DOHH2 (cell line): ENCODE measurements around the gene HOXA9.

Experiments
- H3F3A ChIP-seq: fragments of 200-600 bp; sonication (generic), shearing (Covaris generic); 2 replicates; pipeline ENCODE4 v1.6.0; 2016; ENCODE audit warnings: antibody characterized with exemption, mild to moderate bottlenecking; ENCODE audit not compliant: control insufficient read depth, insufficient read depth
- H3K27ac ChIP-seq: fragments of 200-600 bp; sonication (generic); 2 replicates; pipeline ENCODE4 v1.5.1; 2014; ENCODE audit warnings: low read depth, mild to moderate bottlenecking, low read length, moderate library complexity
- H3K27me3 ChIP-seq: fragments of 200-600 bp; sonication (generic); 2 replicates; pipeline ENCODE4 v1.6.1; 2014; ENCODE audit warnings: mild to moderate bottlenecking, low read length, mixed read lengths; ENCODE audit not compliant: control insufficient read depth
- H3K36me3 ChIP-seq: fragments of 200-600 bp; sonication (generic); 2 replicates; pipeline ENCODE4 v1.6.1; 2014; ENCODE audit warnings: mild to moderate bottlenecking, low read length, moderate library complexity, mixed read lengths; ENCODE audit not compliant: control insufficient read depth
- H3K4me1 ChIP-seq: fragments of 200-600 bp; sonication (generic); 2 replicates; pipeline ENCODE4 v1.6.1; 2014; ENCODE audit warnings: mild to moderate bottlenecking, low read length, mixed read lengths; ENCODE audit not compliant: control insufficient read depth
- H3K4me2 ChIP-seq: fragments of 200-600 bp; sonication (generic); 2 replicates; pipeline ENCODE4 v1.6.0; 2014; ENCODE audit warnings: mild to moderate bottlenecking, low read length, moderate library complexity
- H3K4me3 ChIP-seq: fragments of 200-600 bp; sonication (generic); 2 replicates; pipeline ENCODE4 v1.5.1; 2014; ENCODE audit warnings: mild to moderate bottlenecking, low read length, mixed read lengths
- H3K79me2 ChIP-seq: fragments of 200-600 bp; sonication (generic); 2 replicates; pipeline ENCODE4 v1.6.1; 2014; ENCODE audit warnings: mild to moderate bottlenecking, low read length, mixed read lengths; ENCODE audit not compliant: control insufficient read depth
- H3K9me2 ChIP-seq: fragments of 200-600 bp; sonication (generic); replicated peaks from 2 replicates; pipeline ENCODE4 v1.6.1; 2014; ENCODE audit warnings: mild to moderate bottlenecking, low read length, mixed read lengths; ENCODE audit not compliant: control insufficient read depth
- H3K9me3 ChIP-seq: fragments of 200-600 bp; sonication (generic); 2 replicates; pipeline ENCODE4 v1.6.1; 2014; ENCODE audit warnings: antibody characterized with exemption, low read length, mixed read lengths; ENCODE audit not compliant: control insufficient read depth, insufficient read depth
- H4K20me1 ChIP-seq: fragments of 200-600 bp; sonication (generic); 2 replicates; pipeline ENCODE4 v1.6.0; 2014; ENCODE audit warnings: low read depth, mild to moderate bottlenecking, antibody characterized with exemption, low read length, moderate library complexity; ENCODE audit not compliant: control insufficient read depth, insufficient read depth
- CTCF ChIP-seq: fragments of 200-600 bp; sonication (generic); IDR thresholded peaks from one replicate; pipeline ENCODE4 v1.5.1; 2014; ENCODE audit warnings: antibody characterized with exemption, mild to moderate bottlenecking, low read depth, low read length; ENCODE audit not compliant: poor library complexity, severe bottlenecking
- EZH2phosphoT487 ChIP-seq: fragments of 200-600 bp; sonication (generic); IDR thresholded peaks from 2 replicates; pipeline ENCODE4 v1.6.1; 2017; ENCODE audit warnings: borderline replicate concordance, mild to moderate bottlenecking, antibody characterized with exemption, low read length, moderate library complexity, mixed read lengths

The HOXA9 gene

GRCh38 chr7:27161214-27161720 lies 4.1 kb downstream of the HOXA9 start:
- H3K27me3 ChIP-seq: peaks cover 57% of the 10 kb centered on the region
- H3F3A ChIP-seq: no peaks in the 10 kb centered on the region; the same call in 1 of the 2 replicates
- H3K36me3 ChIP-seq: no peaks in the 10 kb centered on the region
- no peak overlapping the region for H3K27ac ChIP-seq
- no peaks in the 10 kb centered on the region for H3K79me2 ChIP-seq
- no peaks in the 10 kb centered on the region for H3K9me2 ChIP-seq
- peak overlapping the region; percentile 80 for H3K4me3 ChIP-seq
- peaks cover 20% of the 10 kb centered on the region for H3K4me1 ChIP-seq
- peak overlapping the region; percentile 93 for H3K4me2 ChIP-seq
- TF ChIP-seq EZH2phosphoT487 (no peak), CTCF (peak; percentile 57)
- no peaks in the 10 kb centered on the region for H3K9me3 ChIP-seq
- no peaks in the 10 kb centered on the region for H4K20me1 ChIP-seq

DNA sequence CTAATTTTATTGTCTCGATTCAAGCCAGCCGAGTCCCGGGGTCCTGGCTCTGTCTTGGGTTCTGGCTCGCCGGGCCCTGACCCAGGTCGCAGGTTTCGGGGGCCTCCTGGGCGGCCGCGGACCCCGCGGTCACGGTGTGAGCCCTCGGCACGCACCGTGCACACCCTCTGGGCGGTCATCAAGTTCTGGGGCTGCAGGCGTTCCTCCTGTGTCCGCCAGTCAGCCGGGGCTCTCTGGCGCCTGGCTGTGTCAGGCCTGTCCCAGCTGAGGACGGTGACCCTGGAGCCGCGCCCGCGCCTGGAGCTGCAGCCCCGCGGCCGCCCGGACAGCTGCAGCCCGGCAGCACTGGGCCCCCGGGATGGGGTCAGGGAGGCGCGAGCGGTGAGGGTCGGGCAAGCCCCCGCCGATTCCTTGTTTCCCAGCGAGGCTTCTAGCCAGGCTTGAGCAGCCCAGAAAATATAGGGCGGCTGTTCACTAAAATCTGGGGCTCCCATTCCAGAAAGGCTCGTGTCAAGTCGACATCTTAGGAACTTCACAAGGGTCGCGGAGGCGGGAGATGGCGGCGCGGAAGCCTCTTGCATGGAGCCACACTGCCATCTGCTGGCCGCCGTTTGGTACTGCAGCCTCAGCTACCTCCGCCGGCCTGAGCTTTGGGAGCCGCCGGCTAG lies 4.7 kb downstream of the HOXA9 start:
- Histone ChIP-seq H3K9me3 (no peaks in the 10 kb centered on the region), H3K79me2 (no peaks in the 10 kb centered on the region), H3K27me3 (peaks cover 59% of the 10 kb centered on the region), H3K27ac (no peak overlapping the region), H3K36me3 (no peaks in the 10 kb centered on the region), H3K4me1 (peaks cover 20% of the 10 kb centered on the region), H3F3A (no peaks in the 10 kb centered on the region; the same call in 1 of the 2 replicates), H3K9me2 (no peaks in the 10 kb centered on the region), H3K4me2 (peak overlapping the region; percentile 93), H3K4me3 (peak overlapping the region; percentile 80), H4K20me1 (no peaks in the 10 kb centered on the region)
- TF ChIP-seq CTCF: peak; percentile 100
- peak; percentile 84; the same call in 1 of the 2 replicates for TF ChIP-seq EZH2phosphoT487

GRCh38 chr7:27160145-27160545 lies 5.2 kb downstream of the HOXA9 start:
- H3K27me3 ChIP-seq: peaks cover 65% of the 10 kb centered on the region

More at GRCh38 chr7:27160145-27160545, 5.2 kb downstream of the HOXA9 start:
- Histone ChIP-seq H3K4me1 (peaks cover 20% of the 10 kb centered on the region), H3F3A (no peaks in the 10 kb centered on the region; the same call in 1 of the 2 replicates), H3K9me2 (no peaks in the 10 kb centered on the region), H3K36me3 (no peaks in the 10 kb centered on the region), H3K4me3 (peak overlapping the region; percentile 80), H3K9me3 (no peaks in the 10 kb centered on the region), H4K20me1 (no peaks in the 10 kb centered on the region), H3K4me2 (peak overlapping the region; percentile 93), H3K27ac (no peak overlapping the region), H3K79me2 (no peaks in the 10 kb centered on the region)
- TF ChIP-seq EZH2phosphoT487 (no peak), CTCF (no peak)
